Right lobe of liver (tissue), 6 donors: Measurements from ENCODE around the gene NCKAP5. TPM values are rescaled to one million over a fixed set of nuclear protein-coding genes. Genes with fewer than 3 reads are reported as not detected.
A peak's percentile ranks its signal among the peaks of the same experiment; 100 is the strongest.

Experiments
- ATAC-seq, 4 donors: fragments of 200-7000 bp; cut with Tn5 transposase; one replicate each; pipeline ENCODE4 v1.9.1; 2020; ENCODE audit warnings: mild to moderate bottlenecking in 4 of 4, moderate library complexity in 4 of 4
- DNase-seq, 3 donors: peaks; one replicate each; pipeline ENCODE4 v3.0.0-alpha.2; 2020
- H3K27ac ChIP-seq, 3 donors: fragments of 200-600 bp; one replicate each; pipeline ENCODE4 v1.8.0; 2022
- H3K27me3 ChIP-seq, 2 donors: fragments of 200-600 bp; one replicate each; pipeline ENCODE4 v1.8.0; 2022
- H3K36me3 ChIP-seq, 4 donors: fragments of 200-600 bp; sonication (generic) in 1 of 4; one replicate each; pipeline versions ENCODE4 v1.5.1 to v1.8.0; 2017 to 2022; ENCODE audit warnings: control low read depth in 1 of 4
- H3K4me1 ChIP-seq, 4 donors: fragments of 200-600 bp; sonication (generic) in 1 of 4; one replicate each; pipeline versions ENCODE4 v1.5.1 to v1.8.0; 2017 to 2022; ENCODE audit warnings: control low read depth in 1 of 4
- H3K4me3 ChIP-seq, 3 donors: fragments of 200-600 bp; one replicate each; pipeline ENCODE4 v1.8.0; 2022
- H3K9me3 ChIP-seq, 4 donors: fragments of 200-600 bp; sonication (generic) in 1 of 4; one replicate each; pipeline versions ENCODE4 v1.5.1 to v1.8.0; 2017 to 2022; ENCODE audit warnings: control low read depth in 1 of 4
- POLR2A ChIP-seq: fragments of 450-650 bp; IDR thresholded peaks from one replicate; pipeline ENCODE4 v1.6.1; 2017; ENCODE audit warnings: antibody characterized with exemption, mild to moderate bottlenecking
- WGBS: methylation state at CpG from one replicate; pipeline ENCODE4 v1.1.6; 2018; ENCODE audit warnings: low coverage, low lambda C conversion rate; ENCODE audit not compliant: insufficient coverage; ENCODE audit errors: missing lambda C conversion rate; 5-methylcytosine and 5-hydroxymethylcytosine counted together
- intact Hi-C, 2 donors: fragments of 100-400 bp; cut with DNase I; formaldehyde crosslinking; loops; one replicate each; pipeline versions ENCODE4 v1.11.2 to v1.14.1; 2022
- total RNA-seq, 6 experiments: library from RNA; depleted of rRNA in 2 of 6; stranded (reverse); fragments of >200 nt in 2 of 6; fragmentation: NEBNext Ultra II Directional in 3 of 6; extraction: Animal tissue kit (Norgen Biotek cat#: 25700) in 3 of 6; gene quantifications; one replicate each; pipeline versions ENCODE4 v1.1.0 to v1.2.4, GENCODE V29; 2016 to 2023
- TF ChIP-seq, protein P1 (sequence below), 4 donors: fragments of 200-600 bp in 3 of 4; fragments of 450-650 bp in 1 of 4; IDR thresholded peaks; one replicate each; pipeline versions ENCODE4 v1.5.1 to v1.8.0; 2016 to 2022; ENCODE audit warnings: antibody characterized with exemption in 4 of 4, mild to moderate bottlenecking in 2 of 4
- donor health status: DM: no; HTN: yes; CAD: no.
- donor health status: DM: no; HTN: no; CAD: no.
- donor health status: DM: no; HTN: no; CAD: no.
- donor health status: DM: no; HTN: yes; CAD: no.
- donor health status: DM: no; HTN: yes; CAD: no.

The NCKAP5 gene
- total RNA-seq, 6 experiments from 2014 or later = 3.6 to 11.7 (median 6.9) TPM

DNA sequence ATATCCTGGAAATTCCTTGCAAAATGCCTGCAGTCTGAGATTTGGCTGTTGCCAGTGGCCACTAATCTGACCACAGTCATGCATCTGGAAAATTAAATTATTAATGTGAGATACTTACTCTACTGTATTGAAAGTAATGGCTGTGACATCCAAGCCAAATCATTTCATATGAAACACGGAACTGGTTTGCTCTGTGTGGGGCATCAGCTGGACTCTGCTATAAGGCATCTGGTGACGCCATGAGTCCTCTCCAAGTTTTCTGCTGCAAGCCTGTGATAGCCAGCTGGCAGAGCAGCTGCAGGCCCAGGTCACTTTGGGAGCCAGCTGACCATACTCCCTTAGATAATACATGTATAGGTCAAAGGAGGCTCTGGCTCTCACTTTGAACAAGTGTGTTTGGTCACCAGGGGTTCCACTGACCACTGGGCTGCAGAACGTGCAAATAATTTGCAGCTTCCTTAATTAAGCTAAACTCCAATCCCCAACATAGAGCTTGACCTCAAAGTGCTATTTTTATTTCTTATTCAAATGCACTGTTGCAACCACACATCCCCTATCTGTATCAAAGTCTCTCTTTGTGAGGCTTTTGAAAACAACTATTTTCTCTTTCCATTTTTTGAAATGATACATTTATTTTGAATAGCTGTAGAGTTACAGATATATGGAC lies 152.9 kb downstream of the NCKAP5 start:
- no peak overlapping the region for H3K27ac ChIP-seq
- intact Hi-C loops = no loop called here
- H3K27me3 ChIP-seq = no peaks in the 10 kb centered on the region
- TF ChIP-seq, protein P1, sequence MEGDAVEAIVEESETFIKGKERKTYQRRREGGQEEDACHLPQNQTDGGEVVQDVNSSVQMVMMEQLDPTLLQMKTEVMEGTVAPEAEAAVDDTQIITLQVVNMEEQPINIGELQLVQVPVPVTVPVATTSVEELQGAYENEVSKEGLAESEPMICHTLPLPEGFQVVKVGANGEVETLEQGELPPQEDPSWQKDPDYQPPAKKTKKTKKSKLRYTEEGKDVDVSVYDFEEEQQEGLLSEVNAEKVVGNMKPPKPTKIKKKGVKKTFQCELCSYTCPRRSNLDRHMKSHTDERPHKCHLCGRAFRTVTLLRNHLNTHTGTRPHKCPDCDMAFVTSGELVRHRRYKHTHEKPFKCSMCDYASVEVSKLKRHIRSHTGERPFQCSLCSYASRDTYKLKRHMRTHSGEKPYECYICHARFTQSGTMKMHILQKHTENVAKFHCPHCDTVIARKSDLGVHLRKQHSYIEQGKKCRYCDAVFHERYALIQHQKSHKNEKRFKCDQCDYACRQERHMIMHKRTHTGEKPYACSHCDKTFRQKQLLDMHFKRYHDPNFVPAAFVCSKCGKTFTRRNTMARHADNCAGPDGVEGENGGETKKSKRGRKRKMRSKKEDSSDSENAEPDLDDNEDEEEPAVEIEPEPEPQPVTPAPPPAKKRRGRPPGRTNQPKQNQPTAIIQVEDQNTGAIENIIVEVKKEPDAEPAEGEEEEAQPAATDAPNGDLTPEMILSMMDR (IDR thresholded peaks at IDR 0.05) = no peak
- TF ChIP-seq POLR2A = no peak
- peaks cover 0 to 15% (median 0%) of the 10 kb centered on the region in 4 donors for H3K4me1 ChIP-seq
- ATAC-seq = peak in 1 of 4 donors; percentile 10
- H3K36me3 ChIP-seq = no peaks in the 10 kb centered on the region
- WGBS = 75% methylated on average over 1 of the region's 3 CpGs
- no peaks in the 10 kb centered on the region for H3K9me3 ChIP-seq
- H3K4me3 ChIP-seq = no peak overlapping the region
- no peak for DNase-seq

DNA sequence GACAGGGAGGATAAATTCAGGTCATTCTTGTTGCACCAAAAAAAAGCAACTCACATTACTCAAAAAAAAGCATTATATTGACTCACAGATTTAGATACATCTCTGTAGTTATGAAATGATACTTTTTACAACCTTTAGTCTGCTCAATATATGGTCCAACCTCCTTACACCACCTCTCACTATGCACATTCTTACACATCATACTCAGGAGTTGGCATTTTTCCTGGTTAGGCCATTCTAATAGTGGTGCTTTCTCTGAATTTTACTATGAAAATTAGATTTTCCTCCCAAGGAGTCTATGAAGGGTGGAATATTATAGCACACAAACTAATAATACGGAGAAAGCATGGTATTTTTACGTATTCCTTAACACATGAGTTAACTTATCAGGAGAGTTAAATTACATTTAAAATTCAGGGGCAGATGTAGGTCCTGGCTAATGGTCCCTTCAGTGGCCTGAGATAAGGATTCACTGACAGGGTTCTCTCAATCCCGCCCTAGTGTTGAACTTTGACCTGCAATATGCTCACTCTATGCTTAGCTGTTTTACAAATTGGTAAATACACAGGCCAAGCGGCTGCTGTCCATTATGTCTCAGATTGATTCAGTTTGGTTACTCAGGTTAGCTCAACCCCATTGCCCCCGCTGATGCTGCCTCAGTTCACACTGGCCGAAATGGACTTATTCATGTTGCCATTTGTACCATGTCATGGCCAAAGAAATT lies 153.6 kb downstream of the NCKAP5 start:
- peak; percentile 75 to 88 (median 86) for ATAC-seq
- no peak for DNase-seq
- Histone ChIP-seq H3K9me3 (no peaks in the 10 kb centered on the region), H3K27ac (no peak overlapping the region), H3K27me3 (no peaks in the 10 kb centered on the region), H3K36me3 (no peaks in the 10 kb centered on the region), H3K4me1 (peaks cover 0 to 15% (median 0%) of the 10 kb centered on the region in 4 donors), H3K4me3 (no peak overlapping the region)
- 52% methylated on average over 6 of the region's 6 CpGs for WGBS
- TF ChIP-seq, protein P1 (IDR thresholded peaks at IDR 0.05) = no peak
- no peak for TF ChIP-seq POLR2A
- intact Hi-C loops = no loop called here

- no peak overlapping the region for H3K4me3 ChIP-seq
- H3K27ac ChIP-seq = no peak overlapping the region
- H3K4me1 ChIP-seq = peaks cover 0 to 11% (median 0%) of the 10 kb centered on the region in 4 donors
- WGBS = 97% methylated on average over 3 of the region's 3 CpGs
- ATAC-seq (no peak), DNase-seq (no peak)
- no peaks in the 10 kb centered on the region for H3K9me3 ChIP-seq
- intact Hi-C loops = no loop called here
- H3K36me3 ChIP-seq = no peaks in the 10 kb centered on the region
- no peaks in the 10 kb centered on the region for H3K27me3 ChIP-seq
- TF ChIP-seq, protein P1 (IDR thresholded peaks at IDR 0.05) = no peak
- TF ChIP-seq POLR2A = no peak
Observed at GRCh38 chr2:133413863-133414262, 154.4 kb downstream of the NCKAP5 start.

DNA sequence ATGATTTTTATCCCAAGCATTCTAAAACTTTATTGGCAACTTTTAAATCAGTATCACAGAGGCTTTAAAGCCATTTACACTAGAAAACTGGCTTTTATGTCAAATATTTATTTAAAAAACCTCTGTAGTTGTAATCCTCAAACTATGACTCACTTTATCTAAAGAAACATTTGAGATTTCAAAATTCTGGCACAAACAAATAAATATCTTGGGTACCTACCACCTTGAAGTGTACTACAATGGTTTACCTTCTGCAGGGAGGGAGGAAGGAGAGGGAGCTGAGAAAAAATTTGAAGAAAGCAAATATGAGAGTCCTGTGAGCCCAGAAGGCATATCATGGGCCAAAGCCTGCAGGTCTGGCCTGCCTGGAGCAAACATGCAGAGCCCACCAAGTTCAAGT lies 155.6 kb downstream of the NCKAP5 start:
- Histone ChIP-seq H3K9me3 (no peaks in the 10 kb centered on the region), H3K4me3 (no peak overlapping the region), H3K27ac (no peak overlapping the region), H3K27me3 (no peaks in the 10 kb centered on the region), H3K36me3 (no peaks in the 10 kb centered on the region), H3K4me1 (peaks cover 0 to 6% (median 0%) of the 10 kb centered on the region in 4 donors)
- ATAC-seq = no peak
- DNase-seq = no peak
- no peak for TF ChIP-seq POLR2A
- TF ChIP-seq, protein P1 (IDR thresholded peaks at IDR 0.05) = no peak
- intact Hi-C loops = no loop called here
